ENCODE results near the gene SLC8A1.

- no peak for TF ChIP-seq EZH2 (conservative IDR thresholded peaks at IDR 0.05; ENCODE audit: low read depth, low read length)
- TF ChIP-seq MIXL1 (CRISPR knock-in tag; IDR thresholded peaks at IDR 0.05) = no peak
- no peak for TF ChIP-seq RNF2 (conservative IDR thresholded peaks at IDR 0.05; ENCODE audit: low read depth)
- TF ChIP-seq NR2F2 (IDR thresholded peaks at IDR 0.05; ENCODE audit: borderline replicate concordance, low read depth) = no peak
Measured at GRCh38 chr2:40358783-40359182, 93.1 kb downstream of the SLC8A1 start.
